Activated CD8-positive, alpha-beta memory T cell treated with anti-CD3 and anti-CD28 coated beads, Interleukin-2, amount 10 ng/mL, durations not matched to agents 7 days and 5 days (primary cell): ENCODE measurements around the gene ZNF280D. TPM values are rescaled to one million over a fixed set of nuclear protein-coding genes. Genes with fewer than 3 reads are reported as not detected.

Experiments
- ATAC-seq: fragments of 150-1000 bp; cut with Tn5 transposase; one replicate; pipeline ENCODE4 v1.10.0; 2021; ENCODE audit warnings: moderate library complexity
- CTCF ChIA-PET: fragments of 350-600 bp; sonication (Branson Sonifier 250); formaldehyde crosslinking; loops from one replicate; lab custom pipeline; 2021; ENCODE audit warnings: antibody characterized with exemption; lab: Charles Lee
- DNase-seq: peaks from one replicate; pipeline ENCODE4 v3.0.0-alpha.2; 2020
- H3K27ac Mint-ChIP-seq: one replicate; pipeline ENCODE4 v1.8.0; 2021; ENCODE audit warnings: mild to moderate bottlenecking, mixed read lengths
- H3K27me3 Mint-ChIP-seq: one replicate; pipeline ENCODE4 v1.8.0; 2021; ENCODE audit warnings: mixed read lengths
- H3K36me3 Mint-ChIP-seq: one replicate; pipeline ENCODE4 v1.8.0; 2021; ENCODE audit warnings: mild to moderate bottlenecking, mixed read lengths
- H3K4me1 Mint-ChIP-seq: one replicate; pipeline ENCODE4 v1.8.0; 2021; ENCODE audit warnings: mixed read lengths
- H3K4me3 Mint-ChIP-seq: one replicate; pipeline ENCODE4 v1.8.0; 2021; ENCODE audit warnings: mild to moderate bottlenecking, moderate library complexity, mixed read lengths
- H3K9me3 Mint-ChIP-seq: one replicate; pipeline ENCODE4 v1.8.0; 2022; ENCODE audit warnings: low read depth, mixed read lengths
- total RNA-seq, 2 experiments: library from RNA; stranded (reverse); gene quantifications; one replicate each; pipeline ENCODE4 v1.2.3, GENCODE V29; 2021

ZNF280D gene
- total RNA-seq, 2 experiments from 2014 or later: 20.0 to 22.2 TPM

DNA sequence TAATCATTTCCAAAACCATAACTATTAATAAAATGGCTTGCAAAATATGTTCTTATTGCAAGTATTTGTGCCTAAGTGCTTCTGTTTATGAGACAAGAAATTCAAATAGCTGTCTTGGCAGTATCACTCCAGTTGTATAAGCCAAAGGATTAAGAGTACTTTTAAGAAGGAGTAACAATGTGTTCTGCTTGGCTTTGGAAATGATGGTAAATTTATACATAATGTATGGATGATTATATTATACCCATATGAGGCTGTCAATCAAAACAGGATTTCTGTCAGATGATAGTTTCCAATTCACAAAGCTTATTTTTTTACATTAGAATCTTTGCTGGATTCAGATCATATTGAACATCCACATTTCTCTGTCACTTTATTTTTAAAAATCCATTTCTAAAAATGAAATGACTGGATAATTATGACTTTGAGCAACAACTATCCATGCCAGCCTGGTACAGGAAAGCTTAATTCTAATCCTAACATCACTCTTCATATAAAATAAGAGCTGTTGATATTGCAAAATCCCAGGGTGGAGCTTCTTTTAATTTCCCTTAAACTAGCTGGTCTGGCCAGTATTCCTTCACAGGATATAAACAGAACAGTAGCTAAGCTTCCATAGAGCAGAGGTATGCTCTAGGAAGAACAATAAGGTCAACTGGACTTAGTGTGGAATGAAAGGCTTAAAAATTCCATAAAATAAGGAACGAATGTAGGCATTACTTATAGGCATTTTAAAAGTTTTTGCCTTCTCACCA is 30.0 kb upstream of the ZNF280D start:
- peaks cover 23% of the 10 kb centered on the region for H3K4me1 Mint-ChIP-seq
- ATAC-seq (no peak), DNase-seq (no peak)
- H3K9me3 Mint-ChIP-seq: no peaks in the 10 kb centered on the region
- CTCF ChIA-PET: interaction anchor here (0.9 kb wide), 1 partner anchor 19 kb away, joined by 3 read pairs; no protein-coding TSS in a partner anchor
- H3K4me3 Mint-ChIP-seq: no peak overlapping the region
- H3K27me3 Mint-ChIP-seq: peaks cover 2% of the 10 kb centered on the region
- peaks cover 2% of the 10 kb centered on the region for H3K36me3 Mint-ChIP-seq
- no peak overlapping the region for H3K27ac Mint-ChIP-seq

DNA sequence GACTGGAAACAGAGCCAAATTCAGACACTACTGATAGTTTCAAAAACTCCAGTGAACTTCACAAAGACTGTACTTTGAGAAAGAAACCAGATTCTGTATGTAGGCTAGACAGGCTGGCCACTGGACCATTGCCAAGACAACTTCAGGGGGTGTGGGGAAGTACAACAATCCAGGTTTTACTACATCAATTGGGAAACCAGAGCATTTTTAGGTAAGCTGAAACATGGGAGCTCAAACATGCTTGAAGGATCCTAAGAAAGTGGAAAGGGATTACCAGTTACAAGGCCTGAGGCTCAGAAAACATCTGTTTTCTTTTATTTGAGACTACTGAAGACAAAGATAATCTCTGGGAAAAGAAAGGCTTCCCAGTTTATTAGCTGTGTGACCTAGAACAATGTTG is 26.9 kb upstream of the ZNF280D start:
- H3K4me1 Mint-ChIP-seq: peaks cover 7% of the 10 kb centered on the region
- CTCF ChIA-PET: no interaction called here
- no peak for ATAC-seq
- no peaks in the 10 kb centered on the region for H3K36me3 Mint-ChIP-seq
- H3K4me3 Mint-ChIP-seq: no peak overlapping the region
- H3K27ac Mint-ChIP-seq: no peak overlapping the region
- no peak for DNase-seq
- peaks cover 8% of the 10 kb centered on the region for H3K27me3 Mint-ChIP-seq
- no peaks in the 10 kb centered on the region for H3K9me3 Mint-ChIP-seq

DNA sequence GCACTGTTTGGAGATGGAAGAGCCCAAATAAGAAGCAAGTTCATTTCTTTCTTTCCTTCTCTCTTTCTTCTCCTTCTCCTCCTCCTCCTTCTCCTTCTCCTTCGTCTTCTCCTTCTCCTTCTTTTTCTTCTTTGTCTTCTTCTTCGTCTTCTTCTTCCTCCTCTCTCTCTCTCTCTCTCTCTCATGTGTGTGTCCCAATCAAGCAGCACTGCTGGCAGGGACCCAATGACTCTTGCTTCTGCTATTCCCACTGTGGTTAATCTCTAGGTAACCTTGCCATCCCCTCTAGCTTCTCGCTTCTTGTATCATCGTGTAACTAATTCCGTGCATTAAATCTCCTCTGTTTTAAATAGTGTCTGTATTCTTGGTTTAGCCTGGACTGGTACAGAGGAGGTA is 26.1 kb upstream of the ZNF280D start:
- DNase-seq (no peak), ATAC-seq (no peak)
- Mint-ChIP-seq H3K36me3 (no peaks in the 10 kb centered on the region), H3K27ac (no peak overlapping the region), H3K9me3 (no peaks in the 10 kb centered on the region), H3K4me3 (no peak overlapping the region), H3K4me1 (no peaks in the 10 kb centered on the region), H3K27me3 (peaks cover 13% of the 10 kb centered on the region)
- CTCF ChIA-PET: no interaction called here

DNA sequence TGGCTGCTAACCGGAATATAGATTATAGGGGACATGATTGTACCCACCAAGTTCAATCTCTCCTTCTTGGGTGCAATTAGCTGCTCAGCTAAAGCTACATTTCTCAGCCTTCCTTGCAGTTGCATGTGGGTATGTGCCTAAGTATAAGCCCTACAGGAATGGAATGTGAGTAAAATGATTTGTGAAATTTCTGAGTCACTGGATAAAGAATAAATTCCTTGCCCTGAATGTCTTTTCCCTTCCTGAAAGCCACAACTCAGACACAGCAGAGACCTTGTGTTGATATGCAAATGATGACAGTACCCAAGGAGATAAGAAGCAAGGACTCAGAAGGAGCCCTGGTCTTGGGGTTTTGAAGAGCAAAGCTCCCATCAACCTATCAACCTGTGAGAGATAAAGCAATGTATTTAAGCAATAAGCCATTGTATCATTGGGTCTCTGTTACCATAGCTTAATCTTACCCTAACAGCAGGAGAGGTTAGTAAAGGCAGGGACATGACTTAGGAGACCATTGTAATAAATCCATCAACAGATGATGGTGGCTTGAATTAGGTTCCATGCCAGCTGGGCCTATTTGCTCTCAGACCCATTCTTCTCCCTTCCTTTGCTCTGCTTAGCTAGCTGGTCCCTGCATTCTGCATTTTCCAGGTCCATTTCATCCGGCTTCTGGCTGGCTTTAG is 25.6 kb upstream of the ZNF280D start:
- no peaks in the 10 kb centered on the region for H3K4me1 Mint-ChIP-seq
- DNase-seq (no peak), ATAC-seq (no peak)
- CTCF ChIA-PET: no interaction called here
- H3K4me3 Mint-ChIP-seq: no peak overlapping the region
- H3K27me3 Mint-ChIP-seq: peaks cover 13% of the 10 kb centered on the region
- no peaks in the 10 kb centered on the region for H3K36me3 Mint-ChIP-seq
- no peak overlapping the region for H3K27ac Mint-ChIP-seq
- H3K9me3 Mint-ChIP-seq: no peaks in the 10 kb centered on the region

DNA sequence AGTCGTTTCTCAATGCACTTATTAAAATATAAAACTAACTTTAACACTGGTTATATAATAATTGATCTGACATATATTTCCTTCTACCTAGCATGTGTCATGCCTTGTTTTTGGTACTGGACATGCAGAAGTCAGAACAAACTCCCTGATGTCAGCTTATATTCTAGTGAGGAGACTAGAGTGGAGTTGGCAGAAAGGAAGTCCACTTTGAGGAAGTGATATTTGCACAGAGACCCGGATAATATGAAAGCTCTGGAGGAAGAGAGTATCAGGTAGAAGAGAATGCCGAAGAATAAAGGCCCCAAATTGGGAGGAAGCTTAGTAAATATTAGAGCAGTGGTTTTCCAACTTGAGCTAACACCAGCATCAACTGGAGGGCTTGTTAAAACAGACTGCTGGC is 24.6 kb upstream of the ZNF280D start:
- Mint-ChIP-seq H3K36me3 (no peaks in the 10 kb centered on the region), H3K4me3 (no peak overlapping the region), H3K27ac (no peak overlapping the region), H3K27me3 (peaks cover 13% of the 10 kb centered on the region), H3K4me1 (no peaks in the 10 kb centered on the region), H3K9me3 (no peaks in the 10 kb centered on the region)
- no peak for ATAC-seq
- DNase-seq: no peak
- CTCF ChIA-PET: no interaction called here

DNA sequence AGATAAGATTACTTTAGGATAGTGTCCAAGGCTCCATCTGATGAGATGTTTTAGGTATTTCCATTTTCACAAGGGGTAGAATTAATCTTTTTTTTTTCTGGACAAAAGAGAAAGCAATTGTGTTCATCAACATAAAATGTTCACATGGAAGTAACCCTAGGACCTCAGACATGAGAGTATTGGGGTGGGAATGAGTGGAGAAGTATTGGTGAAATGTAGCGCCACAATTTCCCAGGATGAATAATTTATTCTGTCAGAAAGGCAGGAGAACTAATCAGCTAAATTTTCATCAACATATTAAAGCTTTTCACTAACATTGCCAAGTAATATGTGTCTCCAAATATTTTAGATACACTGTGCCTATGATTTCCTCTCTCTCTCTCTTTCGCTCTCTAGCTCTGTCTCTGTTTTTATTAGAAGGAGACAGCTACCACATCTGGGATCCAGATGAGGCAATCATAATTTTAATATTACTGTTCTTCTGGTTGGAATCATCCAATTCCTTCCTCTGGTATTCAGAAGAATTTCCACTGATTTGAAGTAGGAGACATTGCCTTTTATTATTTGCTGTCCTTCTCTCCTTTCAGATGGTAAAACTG is 21.6 kb upstream of the ZNF280D start:
- no peaks in the 10 kb centered on the region for H3K36me3 Mint-ChIP-seq
- peaks cover 13% of the 10 kb centered on the region for H3K27me3 Mint-ChIP-seq
- CTCF ChIA-PET: no interaction called here
- DNase-seq: no peak
- no peaks in the 10 kb centered on the region for H3K9me3 Mint-ChIP-seq
- no peak for ATAC-seq
- H3K4me3 Mint-ChIP-seq: no peak overlapping the region
- no peaks in the 10 kb centered on the region for H3K4me1 Mint-ChIP-seq
- no peak overlapping the region for H3K27ac Mint-ChIP-seq

DNA sequence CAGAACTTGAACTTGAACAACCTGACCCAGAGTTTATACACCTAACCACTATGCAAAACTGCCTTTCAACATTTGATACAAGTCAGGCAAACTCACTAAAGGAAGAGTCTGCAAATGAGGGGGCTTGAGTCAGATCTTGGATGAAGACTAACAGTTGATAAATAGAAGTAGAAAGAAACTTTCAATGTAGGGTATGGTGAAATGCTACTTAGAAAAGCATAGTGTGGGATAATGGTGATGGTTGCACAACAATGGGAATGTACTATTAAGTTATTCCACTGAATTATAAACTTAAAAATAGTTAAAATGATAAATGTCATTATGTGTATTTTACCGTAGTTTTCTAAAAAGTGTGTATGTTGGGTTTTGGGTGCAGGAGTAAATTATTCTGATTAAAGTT is 19.7 kb upstream of the ZNF280D start:
- no peak for DNase-seq
- Mint-ChIP-seq H3K4me3 (no peak overlapping the region), H3K27ac (no peak overlapping the region), H3K4me1 (no peaks in the 10 kb centered on the region), H3K9me3 (no peaks in the 10 kb centered on the region), H3K36me3 (no peaks in the 10 kb centered on the region), H3K27me3 (peaks cover 11% of the 10 kb centered on the region)
- CTCF ChIA-PET: no interaction called here
- ATAC-seq: no peak

DNA sequence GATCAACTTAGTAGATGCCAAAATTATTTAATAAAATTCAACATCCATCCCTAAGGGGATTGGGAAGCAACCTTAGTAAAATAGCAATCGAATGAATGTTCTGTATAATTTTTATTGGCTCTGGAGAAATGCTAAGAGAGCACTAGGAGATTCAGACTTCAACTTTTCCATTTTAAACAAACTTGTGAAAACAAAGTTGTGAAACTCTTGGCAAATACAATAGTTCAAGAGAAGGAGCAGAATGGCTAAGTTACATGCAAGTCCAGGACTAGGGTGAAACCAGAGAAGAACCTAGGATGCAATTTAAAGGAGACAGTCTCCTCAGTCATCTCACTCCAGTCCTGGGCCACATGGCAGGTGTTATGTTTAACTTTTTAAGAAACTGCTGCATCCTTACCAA is 16.7 kb upstream of the ZNF280D start:
- ATAC-seq: no peak
- Mint-ChIP-seq H3K4me1 (no peaks in the 10 kb centered on the region), H3K27ac (no peak overlapping the region), H3K36me3 (no peaks in the 10 kb centered on the region), H3K4me3 (no peak overlapping the region), H3K9me3 (no peaks in the 10 kb centered on the region), H3K27me3 (peaks cover 7% of the 10 kb centered on the region)
- CTCF ChIA-PET: no interaction called here
- no peak for DNase-seq

DNA sequence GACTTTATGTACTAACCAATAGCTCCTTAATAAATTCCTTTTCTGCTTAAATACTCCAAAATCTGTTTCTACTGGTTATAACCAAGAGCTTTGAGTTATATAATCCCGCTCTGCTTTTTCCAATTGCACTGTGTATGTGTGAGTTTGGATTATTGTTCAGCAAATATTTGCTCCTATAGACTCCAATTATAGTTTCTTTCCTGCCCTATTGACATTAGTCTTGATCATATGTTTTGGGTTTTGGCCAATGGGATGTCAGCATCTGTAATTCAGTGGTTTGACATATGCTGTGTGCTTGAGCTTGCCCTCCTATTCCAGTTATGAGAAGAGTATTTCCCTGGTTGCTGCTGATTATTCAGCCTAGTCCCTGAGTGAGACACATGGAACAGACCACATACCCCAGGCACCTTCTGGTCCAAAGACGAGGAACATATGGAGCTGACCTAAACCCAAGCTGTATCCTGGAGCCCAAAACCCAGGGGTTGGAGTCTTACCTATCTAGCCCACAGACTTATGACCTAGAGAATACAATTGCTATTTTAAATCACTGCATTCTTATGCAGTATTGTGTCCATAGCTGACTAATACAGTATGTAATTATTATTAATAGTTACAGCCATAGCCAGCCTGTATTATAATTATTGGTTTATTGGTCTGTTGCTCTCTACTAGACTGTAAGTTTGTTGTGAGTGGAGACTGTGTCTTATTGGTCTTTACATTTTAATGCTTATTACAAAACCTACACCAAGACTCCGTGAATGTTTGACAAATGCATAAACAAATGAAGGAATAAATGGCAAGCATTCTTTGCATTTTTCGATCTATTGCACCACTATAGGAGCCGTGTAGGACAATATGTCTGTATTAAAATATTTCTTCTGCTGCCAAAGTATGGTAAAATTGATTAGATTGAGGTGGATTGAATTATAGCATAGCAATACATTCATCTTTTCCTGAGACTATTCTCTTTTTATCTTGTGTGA is 11.7 kb upstream of the ZNF280D start:
- Mint-ChIP-seq H3K4me3 (no peak overlapping the region), H3K27ac (no peak overlapping the region), H3K36me3 (no peaks in the 10 kb centered on the region), H3K9me3 (no peaks in the 10 kb centered on the region), H3K4me1 (no peaks in the 10 kb centered on the region), H3K27me3 (peaks cover 13% of the 10 kb centered on the region)
- CTCF ChIA-PET: interaction anchor here (1.5 kb wide), 1 partner anchor 18 kb away, joined by 3 read pairs; no protein-coding TSS in a partner anchor
- no peak for DNase-seq
- no peak for ATAC-seq

DNA sequence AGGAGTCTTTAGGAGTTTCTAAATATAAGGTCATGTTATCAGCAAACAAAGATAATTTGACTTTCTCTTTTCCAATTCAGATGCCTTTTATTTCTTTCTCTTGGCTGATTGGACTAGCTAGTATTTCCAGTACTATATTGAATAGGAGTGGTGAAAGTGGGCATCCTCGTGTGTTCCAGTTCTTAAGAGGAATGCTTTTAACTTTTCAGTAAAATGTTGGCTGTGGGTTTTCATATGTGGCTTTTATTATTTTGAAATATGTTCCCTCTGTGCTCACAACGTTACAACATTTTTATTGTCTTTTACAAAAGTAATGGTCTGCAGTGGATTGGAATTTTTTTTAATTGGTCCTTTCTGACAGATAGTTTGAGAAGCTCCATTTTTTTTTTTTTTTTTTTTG is 8.2 kb upstream of the ZNF280D start:
- ATAC-seq (no peak), DNase-seq (no peak)
- H3K4me1 Mint-ChIP-seq: no peaks in the 10 kb centered on the region
- no peak overlapping the region for H3K4me3 Mint-ChIP-seq
- H3K36me3 Mint-ChIP-seq: no peaks in the 10 kb centered on the region
- peaks cover 11% of the 10 kb centered on the region for H3K27me3 Mint-ChIP-seq
- H3K27ac Mint-ChIP-seq: no peak overlapping the region
- no peaks in the 10 kb centered on the region for H3K9me3 Mint-ChIP-seq
- CTCF ChIA-PET: no interaction called here

DNA sequence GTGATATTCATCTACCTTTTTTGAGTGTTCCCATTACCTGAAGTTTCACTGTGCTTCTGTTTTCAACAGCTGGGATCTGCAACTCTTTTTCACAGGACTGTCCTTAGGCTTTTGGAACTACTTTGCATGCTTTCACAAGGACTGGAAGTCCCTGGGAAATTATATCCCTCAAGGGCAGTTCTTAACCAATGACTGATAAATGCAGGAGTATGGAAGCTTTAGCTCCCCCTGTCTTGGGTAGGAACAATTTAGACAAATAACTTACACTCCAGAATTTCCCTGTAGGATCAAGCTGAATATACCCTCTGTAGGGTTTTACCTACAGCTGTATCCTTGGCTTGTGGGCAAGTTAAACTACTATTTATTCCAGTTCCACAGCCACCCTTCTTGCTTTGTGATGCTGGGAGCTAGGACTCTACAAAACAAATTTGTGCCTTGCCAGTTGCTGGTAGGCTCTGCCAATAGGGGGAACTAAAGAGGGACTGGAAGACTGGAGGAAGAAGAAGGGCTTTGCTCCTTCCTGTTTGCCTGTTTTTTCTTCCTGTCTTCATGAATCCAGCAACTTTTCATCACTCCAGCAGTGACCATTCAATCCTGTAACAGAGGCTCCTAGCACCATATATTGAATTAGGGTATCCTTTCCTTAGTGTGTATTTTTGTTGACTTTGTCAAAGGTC is 6.8 kb upstream of the ZNF280D start:
- Mint-ChIP-seq H3K27me3 (peaks cover 9% of the 10 kb centered on the region), H3K4me1 (no peaks in the 10 kb centered on the region), H3K36me3 (no peaks in the 10 kb centered on the region), H3K4me3 (no peak overlapping the region), H3K9me3 (no peaks in the 10 kb centered on the region), H3K27ac (no peak overlapping the region)
- CTCF ChIA-PET: no interaction called here
- no peak for ATAC-seq
- DNase-seq: no peak

DNA sequence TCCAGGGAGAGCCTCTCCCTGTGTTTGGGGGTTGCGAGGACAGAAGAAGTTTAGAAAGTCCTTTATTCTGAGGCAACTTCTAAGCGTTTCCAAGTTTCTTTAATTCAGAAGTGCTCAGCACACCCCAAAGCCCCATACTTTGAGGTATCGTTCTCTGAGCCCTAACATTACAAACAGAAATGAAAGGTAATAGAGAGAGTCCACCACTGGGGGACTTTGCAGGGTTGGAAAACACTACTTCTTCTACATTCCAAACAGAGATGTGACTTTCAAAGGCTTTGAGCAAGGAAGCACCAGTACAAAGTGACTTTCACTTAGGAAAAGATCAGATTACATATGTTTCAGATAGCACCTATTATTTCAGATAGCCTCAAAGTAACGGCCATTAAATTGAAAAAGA is 6.2 kb upstream of the ZNF280D start:
- ATAC-seq (no peak), DNase-seq (no peak)
- Mint-ChIP-seq H3K4me3 (no peak overlapping the region), H3K9me3 (no peaks in the 10 kb centered on the region), H3K4me1 (no peaks in the 10 kb centered on the region), H3K27ac (no peak overlapping the region), H3K27me3 (peaks cover 12% of the 10 kb centered on the region), H3K36me3 (peaks cover 2% of the 10 kb centered on the region)
- CTCF ChIA-PET: no interaction called here
